Activated CD4-positive, alpha-beta T cell treated with anti-CD3 and anti-CD28 coated beads, Interleukin-2, amount 10 ng/mL, durations not matched to agents 24 days and 14 days (primary cell): ENCODE data around the gene FBXO41. TPM values are rescaled to one million over a fixed set of nuclear protein-coding genes. Genes with fewer than 3 reads are reported as not detected.
"Not testable (repeated sequence)": the region's sequence is repeated elsewhere in the genome, so short reads cannot be mapped to it uniquely, and the experiment has no call there.

Source experiments
- DNase-seq: peaks from one replicate; pipeline ENCODE4 v3.0.0; 2022
- H3K27ac Mint-ChIP-seq: one replicate; pipeline ENCODE4 v1.8.0; 2022; ENCODE audit warnings: mild to moderate bottlenecking, mixed read lengths
- H3K27me3 Mint-ChIP-seq: one replicate; pipeline ENCODE4 v1.8.0; 2022; ENCODE audit warnings: mixed read lengths
- H3K36me3 Mint-ChIP-seq: one replicate; pipeline ENCODE4 v1.8.0; 2022; ENCODE audit warnings: low read depth, mild to moderate bottlenecking, mixed read lengths
- H3K4me1 Mint-ChIP-seq: one replicate; pipeline ENCODE4 v1.8.0; 2021; ENCODE audit warnings: mixed read lengths
- H3K4me3 Mint-ChIP-seq: one replicate; pipeline ENCODE4 v1.8.0; 2022; ENCODE audit warnings: mild to moderate bottlenecking, moderate library complexity, mixed read lengths
- H3K9me3 Mint-ChIP-seq: one replicate; pipeline ENCODE4 v1.8.0; 2021; ENCODE audit warnings: mixed read lengths
- intact Hi-C: fragments of 100-400 bp; cut with micrococcal nuclease; formaldehyde crosslinking; loops from one replicate; pipeline ENCODE4 v1.15.1; 2023
- total RNA-seq: library from RNA; stranded (reverse); gene quantifications from 2 replicates; pipeline ENCODE4 v1.2.3, GENCODE V29; 2022

The FBXO41 gene
- total RNA-seq, 1 donor from 2014 or later: 33.8 TPM

DNA sequence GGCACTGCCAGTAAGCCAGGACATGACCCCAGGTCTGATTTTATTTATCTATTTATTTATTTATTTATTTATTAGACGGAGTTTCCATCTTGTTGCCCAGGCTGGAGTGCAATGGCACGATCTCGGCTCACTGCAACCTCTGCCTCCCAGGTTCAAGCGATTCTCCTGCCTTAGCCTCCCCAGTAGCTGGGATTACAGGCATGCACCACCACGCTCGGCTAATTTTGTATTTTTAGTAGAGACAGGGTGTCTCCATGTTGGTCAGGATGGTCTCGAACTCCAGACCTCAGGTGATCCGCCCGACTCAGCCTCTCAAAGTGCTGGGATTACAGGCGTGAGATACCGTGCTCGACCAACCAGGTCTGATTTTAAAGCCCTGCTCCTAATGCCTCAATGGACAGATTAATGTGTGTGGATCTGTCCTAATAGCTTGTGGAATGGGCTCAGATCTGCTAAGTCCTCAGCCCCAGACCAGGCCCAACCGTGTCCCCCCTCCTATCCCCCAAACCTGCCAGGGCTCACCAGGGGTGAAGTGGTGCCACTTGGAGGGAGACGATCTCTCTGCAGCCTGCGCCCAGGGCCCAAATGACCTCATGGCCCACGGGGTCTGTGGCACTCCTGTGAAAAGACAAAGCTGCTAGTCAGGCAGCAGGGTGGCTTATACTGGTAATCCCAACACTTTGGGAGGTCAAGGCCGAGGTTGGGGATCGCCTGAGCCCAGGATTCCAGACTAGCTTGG, 21.4 kb downstream of the FBXO41 start:
- H3K27ac Mint-ChIP-seq, intact Hi-C loops, DNase-seq, H3K4me1 Mint-ChIP-seq, H3K4me3 Mint-ChIP-seq, H3K27me3 Mint-ChIP-seq, H3K9me3 Mint-ChIP-seq: not testable (repeated sequence)
- peaks cover 21% of the 10 kb centered on the region for H3K36me3 Mint-ChIP-seq

GRCh38 chr2:73262108-73262651, 22.1 kb downstream of the FBXO41 start:
- Mint-ChIP-seq H3K36me3 (peaks cover 21% of the 10 kb centered on the region), H3K27ac (no peak overlapping the region), H3K4me1 (peaks cover 3% of the 10 kb centered on the region), H3K4me3 (no peak overlapping the region), H3K27me3 (no peaks in the 10 kb centered on the region), H3K9me3 (no peaks in the 10 kb centered on the region)
- intact Hi-C loops: no loop called here
- DNase-seq: no peak

GRCh38 chr2:73260338-73260984, 23.8 kb downstream of the FBXO41 start:
- Mint-ChIP-seq H3K27me3 (no peaks in the 10 kb centered on the region), H3K36me3 (peaks cover 19% of the 10 kb centered on the region), H3K4me1 (no peaks in the 10 kb centered on the region), H3K9me3 (no peaks in the 10 kb centered on the region), H3K27ac (no peak overlapping the region), H3K4me3 (no peak overlapping the region)
- no peak for DNase-seq
- intact Hi-C loops: no loop called here

- DNase-seq: no peak
- H3K4me1 Mint-ChIP-seq: no peaks in the 10 kb centered on the region
- H3K9me3 Mint-ChIP-seq: no peaks in the 10 kb centered on the region
- H3K4me3 Mint-ChIP-seq: no peak overlapping the region
- H3K36me3 Mint-ChIP-seq: peaks cover 21% of the 10 kb centered on the region
- intact Hi-C loops: no loop called here
- no peak overlapping the region for H3K27ac Mint-ChIP-seq
- H3K27me3 Mint-ChIP-seq: no peaks in the 10 kb centered on the region
Measured at GRCh38 chr2:73259704-73260337, 24.5 kb downstream of the FBXO41 start.

- Mint-ChIP-seq H3K36me3 (peaks cover 23% of the 10 kb centered on the region), H3K9me3 (no peaks in the 10 kb centered on the region), H3K4me3 (no peak overlapping the region), H3K4me1 (no peaks in the 10 kb centered on the region), H3K27me3 (no peaks in the 10 kb centered on the region), H3K27ac (no peak overlapping the region)
- intact Hi-C loops: no loop called here
- no peak for DNase-seq
Measured at GRCh38 chr2:73259276-73259675, 25.0 kb downstream of the FBXO41 start.

DNA sequence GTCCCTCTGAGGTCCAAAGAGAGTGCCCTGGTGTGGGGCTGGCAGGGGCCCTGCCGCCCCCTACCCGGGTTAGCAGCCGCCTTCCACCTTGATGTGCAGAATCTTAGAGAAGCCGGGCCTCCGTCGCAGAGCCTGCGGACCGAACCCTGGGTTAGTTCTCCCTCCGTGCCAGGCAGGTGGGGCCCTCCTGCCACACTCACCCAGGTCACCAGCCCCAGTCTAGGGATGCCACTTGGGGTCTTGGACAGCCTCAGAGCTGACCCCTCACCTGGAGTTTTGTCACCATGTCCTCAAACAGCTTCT, 25.4 kb downstream of the FBXO41 start:
- Mint-ChIP-seq H3K9me3 (no peaks in the 10 kb centered on the region), H3K27me3 (no peaks in the 10 kb centered on the region), H3K36me3 (peaks cover 22% of the 10 kb centered on the region), H3K4me3 (no peak overlapping the region), H3K4me1 (no peaks in the 10 kb centered on the region), H3K27ac (no peak overlapping the region)
- intact Hi-C loops: no loop called here
- no peak for DNase-seq

DNA sequence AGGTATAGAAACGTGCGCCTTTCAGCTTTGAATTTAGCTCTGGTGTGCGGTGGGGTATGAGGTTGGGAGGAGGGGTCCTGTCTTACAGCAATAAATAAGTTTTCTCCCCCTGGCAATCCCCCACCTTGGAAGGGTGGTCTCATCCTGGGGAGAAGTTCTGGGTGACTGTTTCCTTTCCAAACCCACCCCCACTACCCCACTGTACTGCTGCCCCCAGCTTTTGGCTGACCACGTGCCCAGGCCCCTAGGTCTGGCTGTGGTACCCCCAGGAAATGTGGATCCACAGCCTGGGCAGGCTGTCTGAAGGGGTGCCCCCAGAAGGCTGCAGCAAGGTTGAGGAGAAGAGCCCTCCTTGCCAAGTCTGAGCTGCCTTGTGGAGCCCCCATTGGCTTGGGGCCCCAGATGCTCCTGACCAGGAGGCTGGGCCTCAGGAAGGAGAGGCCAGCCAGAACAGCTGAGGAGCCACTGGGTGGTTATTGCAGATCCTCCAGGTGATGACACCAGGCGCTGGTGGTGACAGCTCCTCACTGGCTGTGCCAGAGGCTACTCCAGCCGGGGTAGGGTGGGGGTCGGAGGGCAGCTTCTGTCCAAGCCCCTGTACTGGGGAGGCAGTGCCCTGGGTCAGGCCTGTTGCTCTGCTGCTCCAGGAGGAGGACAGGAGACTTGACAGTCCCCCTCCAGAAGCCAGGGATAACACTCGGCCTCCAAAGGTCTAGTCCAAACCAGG, 25.9 kb downstream of the FBXO41 start:
- intact Hi-C loops: no loop called here
- no peak overlapping the region for H3K27ac Mint-ChIP-seq

GRCh38 chr2:73257425-73258125, 26.7 kb downstream of the FBXO41 start:
- H3K4me1 Mint-ChIP-seq: no peaks in the 10 kb centered on the region
- H3K27me3 Mint-ChIP-seq: no peaks in the 10 kb centered on the region
- H3K36me3 Mint-ChIP-seq: peaks cover 28% of the 10 kb centered on the region
- intact Hi-C loops: no loop called here
- DNase-seq: no peak
- no peak overlapping the region for H3K27ac Mint-ChIP-seq
- H3K9me3 Mint-ChIP-seq: no peaks in the 10 kb centered on the region
- no peak overlapping the region for H3K4me3 Mint-ChIP-seq

More for the DNA sequence above, 25.9 kb downstream of the FBXO41 start:
- Mint-ChIP-seq H3K4me1 (no peaks in the 10 kb centered on the region), H3K9me3 (no peaks in the 10 kb centered on the region), H3K27me3 (no peaks in the 10 kb centered on the region), H3K4me3 (no peak overlapping the region), H3K36me3 (peaks cover 23% of the 10 kb centered on the region)
- DNase-seq: no peak

DNA sequence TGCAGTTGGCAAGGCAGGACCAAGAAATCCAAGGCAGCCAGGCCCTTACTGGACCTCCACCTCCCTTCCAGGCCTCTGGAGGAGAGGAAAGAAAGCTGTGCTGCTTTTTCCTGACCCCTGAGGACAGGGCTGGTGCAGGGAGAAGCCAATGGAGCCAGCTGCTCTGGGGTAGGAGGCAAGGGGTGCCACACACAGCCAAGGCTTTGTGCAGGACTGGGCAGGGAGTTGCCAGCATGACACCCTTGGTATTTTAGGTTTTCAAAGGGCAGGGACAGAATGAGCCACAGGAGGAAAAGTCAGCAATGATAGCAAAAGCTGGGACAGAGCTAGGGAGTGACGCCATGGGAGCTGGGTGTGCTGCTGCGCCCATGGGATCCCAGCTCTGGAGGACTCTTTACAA, 27.3 kb downstream of the FBXO41 start:
- Mint-ChIP-seq H3K27ac (no peak overlapping the region), H3K4me3 (no peak overlapping the region), H3K9me3 (no peaks in the 10 kb centered on the region), H3K4me1 (no peaks in the 10 kb centered on the region), H3K36me3 (peaks cover 33% of the 10 kb centered on the region), H3K27me3 (no peaks in the 10 kb centered on the region)
- intact Hi-C loops: no loop called here
- no peak for DNase-seq

DNA sequence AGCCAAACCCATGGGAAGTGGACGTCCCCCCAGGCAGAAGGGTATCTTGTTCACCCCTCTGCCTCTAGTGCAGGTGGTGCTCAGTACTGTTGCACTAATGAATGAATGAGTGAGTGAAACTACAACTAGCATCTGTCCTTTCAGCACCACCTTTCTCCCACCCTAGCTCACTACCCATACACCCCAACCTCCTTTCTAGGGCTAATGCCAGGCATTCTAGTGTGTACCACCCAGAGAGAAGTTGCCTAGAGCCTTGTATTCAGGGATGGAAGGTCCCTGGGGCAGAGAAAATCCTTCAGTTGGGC, 27.7 kb downstream of the FBXO41 start:
- no peak overlapping the region for H3K27ac Mint-ChIP-seq
- no peak overlapping the region for H3K4me3 Mint-ChIP-seq
- peaks cover 34% of the 10 kb centered on the region for H3K36me3 Mint-ChIP-seq
- intact Hi-C loops: no loop called here
- no peak for DNase-seq
- H3K4me1 Mint-ChIP-seq: no peaks in the 10 kb centered on the region
- H3K9me3 Mint-ChIP-seq: no peaks in the 10 kb centered on the region
- no peaks in the 10 kb centered on the region for H3K27me3 Mint-ChIP-seq

- no peak for DNase-seq
- intact Hi-C loops: no loop called here
- no peaks in the 10 kb centered on the region for H3K27me3 Mint-ChIP-seq
- no peak overlapping the region for H3K27ac Mint-ChIP-seq
- H3K36me3 Mint-ChIP-seq: peaks cover 35% of the 10 kb centered on the region
- no peak overlapping the region for H3K4me3 Mint-ChIP-seq
- H3K9me3 Mint-ChIP-seq: no peaks in the 10 kb centered on the region
- no peaks in the 10 kb centered on the region for H3K4me1 Mint-ChIP-seq
Measured at GRCh38 chr2:73255907-73256617, 28.2 kb downstream of the FBXO41 start.

GRCh38 chr2:73255007-73255644, 29.2 kb downstream of the FBXO41 start:
- Mint-ChIP-seq H3K36me3 (peaks cover 43% of the 10 kb centered on the region), H3K9me3 (no peaks in the 10 kb centered on the region), H3K27me3 (no peaks in the 10 kb centered on the region), H3K4me3 (no peak overlapping the region), H3K27ac (no peak overlapping the region), H3K4me1 (no peaks in the 10 kb centered on the region)
- intact Hi-C loops: no loop called here
- DNase-seq: no peak
